AG09309 (cell line): Measurements from ENCODE around the gene MAP4K4.

Experiments
- DNase-seq: peaks from one replicate; pipeline ENCODE4 v3.0.0-alpha.2; 2010; ENCODE audit warnings: low read depth
- H3K4me3 ChIP-seq: 2 replicates; pipeline ENCODE4 v1.5.1; 2011; ENCODE audit warnings: mild to moderate bottlenecking, low read depth, low read length, moderate library complexity; ENCODE audit not compliant: control insufficient read depth
- TF ChIP-seq, protein P1 (sequence below): IDR thresholded peaks from 2 replicates; pipeline ENCODE4 v1.5.1; 2011; ENCODE audit warnings: mild to moderate bottlenecking, low read depth, low read length, inconsistent platforms; ENCODE audit not compliant: insufficient read depth, control insufficient read depth; ENCODE audit errors: missing control alignments

The MAP4K4 gene

DNA sequence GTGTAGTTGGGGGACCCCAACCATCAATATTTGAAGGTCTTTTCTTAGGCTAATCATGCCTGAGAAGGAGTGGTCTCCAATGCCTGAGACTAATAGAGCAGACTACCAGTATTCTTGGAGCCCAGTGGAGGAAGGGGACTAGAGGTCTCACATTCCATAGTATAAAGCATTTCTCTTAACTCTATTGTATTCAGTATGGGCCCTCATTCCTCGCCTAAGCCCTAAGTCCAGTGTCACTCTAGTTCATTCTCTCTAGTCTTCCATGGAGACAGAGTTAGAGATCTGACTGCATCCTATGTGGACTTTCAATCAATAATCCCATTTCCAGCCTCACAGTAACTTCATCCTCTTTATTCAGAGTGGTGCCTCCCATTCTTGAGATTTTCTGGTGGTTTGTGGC is 29.7 kb upstream of the MAP4K4 start:
- no peak for DNase-seq
- TF ChIP-seq, protein P1, sequence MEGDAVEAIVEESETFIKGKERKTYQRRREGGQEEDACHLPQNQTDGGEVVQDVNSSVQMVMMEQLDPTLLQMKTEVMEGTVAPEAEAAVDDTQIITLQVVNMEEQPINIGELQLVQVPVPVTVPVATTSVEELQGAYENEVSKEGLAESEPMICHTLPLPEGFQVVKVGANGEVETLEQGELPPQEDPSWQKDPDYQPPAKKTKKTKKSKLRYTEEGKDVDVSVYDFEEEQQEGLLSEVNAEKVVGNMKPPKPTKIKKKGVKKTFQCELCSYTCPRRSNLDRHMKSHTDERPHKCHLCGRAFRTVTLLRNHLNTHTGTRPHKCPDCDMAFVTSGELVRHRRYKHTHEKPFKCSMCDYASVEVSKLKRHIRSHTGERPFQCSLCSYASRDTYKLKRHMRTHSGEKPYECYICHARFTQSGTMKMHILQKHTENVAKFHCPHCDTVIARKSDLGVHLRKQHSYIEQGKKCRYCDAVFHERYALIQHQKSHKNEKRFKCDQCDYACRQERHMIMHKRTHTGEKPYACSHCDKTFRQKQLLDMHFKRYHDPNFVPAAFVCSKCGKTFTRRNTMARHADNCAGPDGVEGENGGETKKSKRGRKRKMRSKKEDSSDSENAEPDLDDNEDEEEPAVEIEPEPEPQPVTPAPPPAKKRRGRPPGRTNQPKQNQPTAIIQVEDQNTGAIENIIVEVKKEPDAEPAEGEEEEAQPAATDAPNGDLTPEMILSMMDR: no peak
- H3K4me3 ChIP-seq: no peak overlapping the region

GRCh38 chr2:101672047-101672446 is 25.5 kb upstream of the MAP4K4 start:
- DNase-seq: no peak
- H3K4me3 ChIP-seq: no peak overlapping the region
- TF ChIP-seq, protein P1: no peak

DNA sequence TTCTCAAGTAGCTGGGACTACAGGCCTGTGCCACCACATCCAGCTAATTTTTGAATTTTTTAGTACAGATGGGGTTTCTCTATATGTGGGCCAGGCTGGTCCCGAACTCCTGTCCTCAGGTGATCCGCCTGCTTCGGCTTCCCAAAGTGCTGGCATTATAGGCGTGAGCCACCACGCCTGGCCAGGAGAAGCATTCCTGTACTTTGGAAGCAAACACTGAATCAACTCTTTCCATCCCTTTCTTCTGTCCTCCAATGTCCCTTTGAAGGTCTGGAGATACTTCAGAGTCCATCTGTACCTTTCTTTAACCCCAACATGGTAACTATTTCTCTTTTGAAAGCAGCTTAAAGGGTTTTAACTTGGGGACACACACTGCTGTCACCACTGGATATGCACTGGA is 23.6 kb upstream of the MAP4K4 start:
- H3K4me3 ChIP-seq: no peak overlapping the region
- TF ChIP-seq, protein P1: no peak
- DNase-seq: no peak

DNA sequence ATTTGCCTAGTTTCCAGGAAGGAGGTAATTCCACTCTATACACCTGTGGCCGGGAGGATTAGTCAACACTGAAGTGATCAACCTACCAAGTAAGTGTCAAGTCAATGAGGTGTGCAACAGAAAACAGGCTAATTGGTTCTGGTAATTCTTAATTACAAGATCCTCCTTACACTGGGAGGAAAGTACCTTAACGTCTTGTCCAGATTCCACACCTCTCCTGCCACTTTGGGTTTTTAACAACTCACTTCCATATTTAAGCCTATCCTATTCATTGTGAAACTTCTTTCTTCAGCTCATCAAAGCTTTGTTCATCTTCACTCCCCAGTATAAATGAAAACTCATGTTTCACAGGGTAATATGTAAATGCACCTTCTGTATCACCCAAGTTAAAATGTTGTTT is 22.0 kb upstream of the MAP4K4 start:
- no peak overlapping the region for H3K4me3 ChIP-seq
- no peak for DNase-seq
- TF ChIP-seq, protein P1: no peak

DNA sequence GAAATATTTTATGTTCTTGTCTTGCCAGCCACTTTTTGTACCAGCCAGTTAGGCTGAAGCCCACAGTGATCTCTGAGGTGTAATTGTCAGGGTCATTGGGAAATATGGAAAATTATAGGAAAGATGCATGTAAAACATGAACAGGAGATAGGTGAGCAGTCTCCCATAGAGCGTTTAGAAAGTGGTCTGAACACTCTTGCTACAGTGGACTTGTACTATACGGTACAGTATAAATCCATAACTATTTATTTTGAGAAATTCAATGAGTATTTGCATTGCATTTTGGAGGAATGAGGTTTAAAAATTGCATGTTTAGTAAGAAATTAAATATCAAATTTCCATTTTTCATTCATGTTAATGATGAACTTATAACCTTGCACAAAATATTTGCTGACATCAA is 20.8 kb upstream of the MAP4K4 start:
- no peak for DNase-seq
- TF ChIP-seq, protein P1: no peak
- H3K4me3 ChIP-seq: no peak overlapping the region

DNA sequence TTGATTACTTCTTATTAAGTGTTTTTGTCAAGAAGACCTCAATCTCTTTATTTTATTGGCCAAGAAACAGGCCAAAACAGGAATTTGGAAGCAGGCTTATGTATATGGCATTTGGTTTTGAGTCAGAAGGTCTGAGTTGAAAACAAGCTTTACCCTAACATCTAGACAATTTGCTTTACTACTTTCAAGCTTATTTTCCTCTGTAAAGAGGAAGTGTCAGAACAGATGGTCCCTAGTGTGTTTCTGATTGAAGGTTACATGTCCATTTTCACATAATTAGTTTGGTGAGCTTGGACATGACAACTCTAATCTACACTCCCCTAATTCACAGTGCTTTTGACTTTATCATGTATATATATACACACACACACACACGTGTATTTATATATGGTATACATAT is 19.8 kb upstream of the MAP4K4 start:
- TF ChIP-seq, protein P1: no peak
- no peak for DNase-seq
- H3K4me3 ChIP-seq: no peak overlapping the region

DNA sequence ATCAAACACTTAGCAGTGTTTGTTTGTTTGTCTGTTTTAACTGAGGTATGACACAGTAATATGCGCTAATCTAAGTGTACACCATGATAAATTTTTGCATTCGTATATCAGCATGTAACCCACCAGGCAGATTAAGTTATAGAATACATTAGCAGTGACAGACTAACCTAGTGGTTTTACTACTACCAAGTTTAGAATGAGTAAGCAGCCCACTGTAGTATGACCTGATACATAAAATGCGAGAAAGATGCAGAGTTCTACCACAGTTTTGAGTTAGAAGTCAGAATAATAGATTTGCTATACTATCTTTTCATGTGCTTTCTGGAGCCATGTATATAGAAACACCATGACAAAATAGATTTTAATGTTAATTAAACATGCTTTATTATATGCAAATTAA is 19.1 kb upstream of the MAP4K4 start:
- TF ChIP-seq, protein P1: no peak

More for the DNA sequence above, 19.1 kb upstream of the MAP4K4 start:
- no peak overlapping the region for H3K4me3 ChIP-seq
- no peak for DNase-seq
